DMS 273 (cell line): ENCODE data around the gene PHTF2.

Experiments used
- DNase-seq: peaks from one replicate; lab custom pipeline; 2025; ENCODE audit not compliant: unreplicated experiment; lab: John Stamatoyannopoulos, UW

Gene PHTF2

GRCh38 chr7:77918676-77919075 is 120.1 kb downstream of the PHTF2 start:
- DNase-seq, result no peak

GRCh38 chr7:77923419-77923818 is 124.8 kb downstream of the PHTF2 start:
- no peak for DNase-seq

DNA sequence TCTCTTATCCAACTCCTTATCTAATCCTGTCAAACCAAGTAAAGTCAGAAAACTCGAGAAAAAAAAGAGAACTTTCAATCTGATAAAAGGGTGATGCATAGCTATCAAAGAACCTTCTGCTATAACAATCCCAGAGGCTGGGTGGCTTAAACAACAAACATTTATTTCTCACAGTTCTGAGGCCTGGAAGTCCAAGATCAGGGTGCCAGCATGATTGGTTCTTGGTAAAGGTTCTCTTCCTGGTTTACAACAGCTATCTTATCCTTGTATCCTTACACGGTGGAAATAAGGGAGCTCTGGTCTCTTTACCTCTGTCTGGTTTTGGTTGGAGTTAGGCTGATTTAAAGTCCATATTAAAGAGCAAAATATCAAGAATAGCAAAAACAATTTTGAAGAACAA is 131.9 kb downstream of the PHTF2 start:
- DNase-seq, result no peak

DNA sequence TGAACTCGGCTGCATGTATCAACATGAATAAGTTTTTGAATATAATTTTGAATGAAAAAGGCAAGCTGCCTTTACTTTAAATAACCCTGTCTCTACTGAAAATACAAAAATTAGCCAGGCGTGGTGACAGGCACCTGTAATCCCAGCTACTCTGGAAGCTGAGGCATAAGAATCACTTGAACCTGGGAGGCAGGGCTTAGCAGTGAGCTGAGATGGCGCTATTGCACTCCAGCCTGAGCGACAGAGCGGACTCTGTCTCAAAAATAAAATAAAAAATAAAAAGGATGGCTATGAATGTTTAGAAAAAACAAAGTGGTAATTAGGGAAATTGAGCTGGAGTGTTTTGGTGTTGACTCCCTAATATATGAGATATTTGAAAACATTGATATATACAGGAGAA is 133.3 kb downstream of the PHTF2 start:
- DNase-seq, result no peak

DNA sequence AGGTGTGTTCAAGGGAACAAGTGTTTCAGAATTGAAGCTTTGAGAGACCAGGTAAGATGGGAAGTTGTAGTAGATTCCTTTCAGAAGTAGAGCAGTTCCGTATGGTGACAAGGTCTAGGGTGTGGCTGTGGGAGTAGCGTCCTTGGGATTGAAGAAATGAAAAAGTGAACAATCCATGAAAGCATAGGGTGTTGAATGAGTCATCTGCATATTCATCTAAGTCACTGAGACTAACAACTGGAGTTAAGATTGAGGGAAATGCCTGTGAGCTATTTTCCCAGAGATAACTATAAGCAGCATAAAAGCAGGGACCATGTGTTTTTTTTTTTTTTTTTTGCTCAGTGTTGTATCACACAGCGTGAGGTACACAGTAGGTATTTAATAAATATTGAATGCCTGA is 134.8 kb downstream of the PHTF2 start:
- no peak for DNase-seq

DNA sequence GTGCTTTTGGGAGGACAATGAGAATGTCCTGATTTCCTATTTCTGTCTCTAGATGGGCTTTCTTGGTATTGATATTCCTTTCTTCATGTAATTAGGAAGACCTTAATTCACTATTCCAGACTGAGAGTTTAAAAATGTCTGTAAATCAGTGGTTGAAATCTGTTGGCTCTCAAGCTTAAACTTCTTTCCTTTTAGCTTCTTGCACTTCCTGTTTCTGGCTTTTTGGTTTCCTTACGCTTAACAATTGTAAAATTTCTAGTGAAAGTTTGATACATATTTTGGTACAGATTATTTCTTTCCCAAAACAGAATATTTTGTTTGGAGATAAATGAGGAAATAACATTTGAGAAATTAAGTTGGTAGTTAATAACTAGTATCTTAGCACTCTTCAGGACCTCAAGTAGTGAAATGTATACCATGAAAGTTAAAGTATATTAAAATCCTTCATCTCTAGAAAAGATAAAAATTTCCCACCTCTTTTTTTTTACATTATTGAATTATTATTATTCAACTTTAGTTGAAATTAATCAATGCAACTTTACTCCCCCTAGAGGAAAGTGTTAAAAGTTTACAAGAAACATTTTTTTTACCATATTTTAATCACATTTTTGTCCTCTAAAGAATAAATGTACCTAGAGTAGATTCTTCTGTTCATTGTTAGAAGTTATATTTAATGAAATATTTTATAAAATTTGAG is 137.2 kb downstream of the PHTF2 start:
- DNase-seq, result no peak

- DNase-seq, result peak; percentile 72
These were observed 142.1 kb downstream of the PHTF2 start for GRCh38 chr7:77940647-77941046.

DNA sequence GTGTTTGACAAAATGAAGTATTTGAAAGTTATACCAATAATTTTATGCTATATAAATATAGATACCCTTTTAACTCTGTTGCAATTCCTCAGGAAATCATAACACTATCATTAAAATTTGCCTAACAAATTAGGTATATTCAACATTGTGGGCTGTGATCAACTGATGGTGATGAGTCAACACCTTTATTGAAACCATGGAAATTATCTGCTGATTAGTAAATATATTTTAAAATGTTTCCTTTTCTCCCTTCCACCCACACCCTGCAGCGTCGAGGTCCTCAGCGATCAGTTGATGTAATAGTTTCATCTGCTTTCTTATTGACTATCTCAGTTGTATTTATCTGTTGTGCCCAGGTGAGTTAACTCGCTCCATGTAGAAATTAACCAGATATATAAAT is 143.9 kb downstream of the PHTF2 start:
- no peak for DNase-seq

- DNase-seq, result no peak
These were observed 145.9 kb downstream of the PHTF2 start for GRCh38 chr7:77944183-77945182.

GRCh38 chr7:77950548-77950947 is 152.0 kb downstream of the PHTF2 start:
- no peak for DNase-seq

DNA sequence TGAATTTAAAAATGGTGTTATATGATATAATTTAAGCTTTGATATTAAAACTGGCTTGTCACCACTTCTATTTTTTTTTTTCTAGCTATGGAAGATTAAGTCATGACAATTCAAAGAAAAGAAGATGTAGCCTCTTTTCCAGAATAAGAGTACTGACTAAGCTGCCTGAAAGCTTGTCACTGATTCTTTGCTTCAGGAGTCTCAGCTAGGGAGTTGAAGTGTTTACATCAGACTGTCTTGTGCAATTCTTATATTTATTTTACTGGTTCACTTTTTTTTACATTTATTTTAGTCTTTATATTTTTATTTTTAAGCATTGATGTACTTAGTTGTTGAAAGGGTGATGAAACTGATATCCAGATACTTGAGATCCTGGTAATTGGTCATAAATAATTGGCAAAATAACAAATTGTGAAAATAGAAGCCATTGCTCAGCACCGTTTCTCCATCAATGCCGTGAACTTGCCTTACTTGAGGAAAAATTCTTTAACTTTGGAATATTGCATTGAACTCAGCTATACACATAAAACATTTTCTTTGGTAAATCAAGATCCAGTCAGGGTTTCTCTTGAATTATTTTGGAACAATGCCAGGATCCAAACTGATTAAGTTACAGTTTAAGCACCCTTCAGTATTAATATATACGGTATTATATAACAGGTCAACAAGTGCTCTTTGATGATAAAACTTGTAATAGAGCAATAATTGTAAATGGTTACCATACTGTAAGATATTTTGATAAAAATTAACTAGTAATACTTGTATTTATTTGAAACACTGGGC is 156.4 kb downstream of the PHTF2 start:
- peak; percentile 49 for DNase-seq

DNA sequence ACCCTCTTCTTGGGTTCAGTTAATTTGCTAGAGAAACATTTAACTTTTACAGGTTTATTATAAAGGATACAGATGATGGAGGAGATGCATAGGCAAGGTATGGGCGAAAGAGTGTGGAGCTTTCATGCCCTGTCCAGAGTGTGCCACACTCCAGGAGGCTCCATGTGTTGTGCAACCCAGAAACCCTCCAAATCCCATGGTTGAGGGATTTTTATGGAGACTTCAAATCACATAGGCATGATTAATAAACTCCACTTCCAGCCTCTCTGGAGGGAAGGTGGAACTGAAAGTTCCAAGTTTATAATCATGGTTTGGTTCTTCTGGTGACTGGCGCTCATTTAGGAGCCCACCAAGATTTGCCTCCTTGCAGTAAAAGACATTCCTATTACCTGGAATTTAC is 159.9 kb downstream of the PHTF2 start:
- DNase-seq, result no peak

GRCh38 chr7:77959080-77959479 is 160.5 kb downstream of the PHTF2 start:
- DNase-seq, result no peak

DNA sequence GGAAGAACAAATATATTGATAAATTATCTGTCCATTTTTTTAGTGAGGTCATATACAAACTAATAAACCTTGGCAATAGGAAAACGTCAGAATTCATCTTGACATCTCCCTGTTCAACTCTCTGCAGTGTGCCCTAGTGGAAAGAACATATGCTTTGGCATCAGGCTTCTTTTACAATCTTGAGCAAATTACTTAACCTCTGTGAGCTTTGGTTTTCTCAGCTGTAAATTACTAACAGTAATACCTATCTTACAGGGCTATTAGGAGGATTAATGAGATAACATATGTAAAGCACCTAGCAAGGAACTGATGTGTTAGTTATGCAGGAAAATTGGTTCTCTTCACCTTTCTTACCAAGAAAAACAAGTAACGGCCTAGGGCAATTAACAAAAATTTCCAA is 161.8 kb downstream of the PHTF2 start:
- no peak for DNase-seq

- DNase-seq, result no peak
These were observed 168.9 kb downstream of the PHTF2 start for GRCh38 chr7:77967429-77967828.

GRCh38 chr7:77971726-77972125 is 173.2 kb downstream of the PHTF2 start:
- DNase-seq, result no peak

DNA sequence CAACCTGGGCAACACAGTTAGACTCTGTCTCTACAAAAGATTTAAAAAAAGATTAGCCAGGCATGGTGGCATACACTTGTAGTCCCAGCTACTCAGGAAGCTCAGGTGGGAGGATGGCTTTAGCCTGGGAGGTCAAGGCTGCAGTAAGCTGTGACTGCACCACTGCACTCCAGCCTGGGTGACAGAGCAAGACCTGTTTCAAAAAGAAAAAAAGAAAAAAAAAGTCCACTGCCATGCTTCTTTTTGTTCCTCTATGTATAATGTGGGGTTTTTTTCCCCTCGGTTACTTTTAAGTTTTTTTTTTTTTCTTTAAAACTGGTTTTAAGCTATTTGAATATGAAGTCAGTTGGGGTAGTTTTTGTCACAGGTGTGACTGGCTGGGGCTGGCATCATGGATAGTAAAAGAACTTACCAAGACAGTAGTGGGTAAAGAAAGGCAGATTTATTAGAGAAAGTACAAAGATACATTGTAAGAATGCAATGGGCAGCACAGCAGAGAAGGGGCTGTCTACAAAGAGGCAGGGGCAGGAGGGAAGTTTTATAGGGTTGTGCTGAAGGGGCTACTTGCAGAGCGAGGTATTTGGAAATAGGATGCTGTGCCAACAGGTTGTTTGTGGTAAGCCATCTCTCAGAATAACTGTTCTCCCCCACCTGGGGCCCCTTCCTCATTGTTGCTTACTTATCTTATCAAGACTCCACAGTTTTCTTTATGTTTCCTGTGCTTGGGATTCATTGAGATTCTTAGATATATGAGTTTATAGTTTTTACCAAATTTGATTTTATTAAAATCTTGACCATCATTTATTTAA is 177.3 kb downstream of the PHTF2 start:
- no peak for DNase-seq

DNA sequence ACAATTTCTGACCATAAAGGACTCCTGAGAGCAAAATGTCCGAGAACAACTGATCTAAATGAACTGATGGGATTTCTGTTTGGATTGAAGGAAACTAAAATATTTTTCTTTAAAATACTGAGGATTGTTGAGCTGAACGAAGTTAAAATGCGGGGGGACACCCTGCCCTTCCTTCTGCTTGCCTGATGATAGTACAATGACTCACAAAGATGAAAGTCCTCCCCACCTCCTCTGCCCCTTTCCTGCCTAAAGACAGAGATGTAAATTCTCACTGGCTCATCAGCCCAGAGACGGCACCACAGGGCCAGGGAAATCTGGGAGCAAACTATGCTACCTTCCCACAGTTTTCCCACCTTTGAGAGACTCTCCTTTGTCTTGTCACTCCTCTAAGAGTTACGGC is 180.6 kb downstream of the PHTF2 start:
- no peak for DNase-seq

DNA sequence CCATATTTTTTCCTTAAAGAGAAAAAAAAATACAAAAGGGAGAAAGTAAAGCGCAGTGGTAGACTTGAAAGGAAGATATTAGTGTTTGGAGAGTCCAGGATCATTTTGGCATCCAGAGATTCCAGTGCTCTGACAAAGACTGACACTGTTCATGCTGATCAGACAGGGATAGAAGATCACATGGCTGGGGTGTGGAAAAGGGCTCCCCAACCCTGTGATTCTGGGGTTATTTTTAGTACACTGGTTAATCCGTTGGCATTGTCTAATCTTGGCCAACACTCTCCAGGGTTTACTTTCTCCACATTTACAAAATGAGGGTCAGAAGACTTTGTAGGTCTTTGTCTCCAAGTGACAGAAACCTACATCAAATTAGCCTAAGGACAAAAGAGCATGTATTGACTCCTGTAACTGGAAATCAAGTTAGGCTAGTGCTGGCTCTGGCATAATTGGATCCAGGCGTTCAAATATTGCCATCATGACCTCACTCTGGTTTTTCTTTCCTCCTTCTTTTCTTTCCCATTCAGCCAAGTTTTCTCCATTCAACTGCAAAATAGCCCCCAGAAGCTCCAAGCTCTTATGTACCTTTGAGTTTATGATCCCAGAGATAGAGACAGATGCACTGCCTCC is 181.6 kb downstream of the PHTF2 start:
- DNase-seq, result no peak

- no peak for DNase-seq
These were observed 184.5 kb downstream of the PHTF2 start for GRCh38 chr7:77982926-77983550.
